GM23338 (cell line): ENCODE results near the gene AFAP1.

Experiments used
- CREB1 ChIP-seq: fragments of 250-450 bp; sonication (Bioruptor Pico); IDR thresholded peaks from 2 replicates; pipeline ENCODE4 v1.5.0; 2020; ENCODE audit warnings: low read depth, mild to moderate bottlenecking, moderate library complexity
- CTCF ChIP-seq, 2 experiments: fragments of 200-600 bp in 1 of 2; sonication (generic) in 1 of 2; conservative IDR thresholded peaks; 2 replicates each; pipeline versions ENCODE4 v1.5.1 to v1.6.1; 2016 to 2017; ENCODE audit warnings: antibody characterized with exemption in 2 of 2, low read depth in 2 of 2, mild to moderate bottlenecking in 2 of 2, moderate library complexity in 1 of 2
- ETS1 ChIP-seq: IDR thresholded peaks from 2 replicates; pipeline ENCODE4 v1.6.1; 2016; ENCODE audit warnings: antibody characterized with exemption
- EZH2 ChIP-seq: fragments of 200-600 bp; sonication (generic); IDR thresholded peaks from one replicate; pipeline ENCODE4 v1.8.0; 2017; ENCODE audit warnings: antibody characterized with exemption, mild to moderate bottlenecking, low read depth; ENCODE audit not compliant: unreplicated experiment
- EZH2phosphoT487 ChIP-seq: fragments of 200-600 bp; sonication (generic); IDR thresholded peaks from one replicate; pipeline ENCODE4 v1.8.1; 2018; ENCODE audit warnings: antibody characterized with exemption; ENCODE audit not compliant: unreplicated experiment
- JUNB ChIP-seq: IDR thresholded peaks from one replicate; pipeline ENCODE4 v1.6.1; 2016; ENCODE audit warnings: antibody characterized with exemption; ENCODE audit not compliant: unreplicated experiment
- NANOG ChIP-seq: IDR thresholded peaks from 2 replicates; pipeline ENCODE4 v1.6.1; 2016; ENCODE audit warnings: antibody characterized with exemption, borderline replicate concordance
- POLR2AphosphoS5 ChIP-seq: IDR thresholded peaks from 2 replicates; pipeline ENCODE4 v1.6.1; 2016; ENCODE audit warnings: antibody characterized with exemption, low read depth
- REST ChIP-seq: IDR thresholded peaks from one replicate; pipeline ENCODE4 v1.6.1; 2018; ENCODE audit warnings: antibody characterized with exemption; ENCODE audit not compliant: unreplicated experiment
- STAT1 ChIP-seq: IDR thresholded peaks from one replicate; pipeline ENCODE4 v1.6.1; 2016; ENCODE audit warnings: antibody characterized with exemption; ENCODE audit not compliant: unreplicated experiment
- ZNF114 ChIP-seq: fragments of 250-450 bp; sonication (Bioruptor Pico); IDR thresholded peaks from 2 replicates; pipeline ENCODE4 v1.5.0; 2020; ENCODE audit warnings: mild to moderate bottlenecking, moderate library complexity
- ZNF331 ChIP-seq: fragments of 250-450 bp; sonication (Bioruptor Pico); IDR thresholded peaks from 2 replicates; pipeline ENCODE4 v1.5.0; 2020; ENCODE audit warnings: low read depth, mild to moderate bottlenecking, moderate library complexity
- ZNF462 ChIP-seq: fragments of 250-450 bp; sonication (Bioruptor Pico); IDR thresholded peaks from 2 replicates; pipeline ENCODE4 v1.5.0; 2020; ENCODE audit warnings: mild to moderate bottlenecking, moderate library complexity

- TF ChIP-seq EZH2phosphoT487 (no peak), POLR2AphosphoS5 (no peak), CTCF (conservative IDR thresholded peaks at IDR 0.05; ENCODE audit: low read depth in 2 of 2) (no peak), REST (no peak), EZH2 (no peak), CREB1 (CRISPR knock-in tag) (no peak), ZNF331 (CRISPR knock-in tag) (no peak), STAT1 (no peak), ETS1 (no peak), JUNB (no peak), ZNF114 (no peak), NANOG (no peak), ZNF462 (no peak)
Measured at GRCh38 chr4:7723625-7724024, 216.0 kb downstream of the AFAP1 start.
